DMS 273 (cell line): ENCODE measurements around the gene MUC5B.

ENCODE experiments used
- DNase-seq: peaks from one replicate; lab custom pipeline; 2025; ENCODE audit not compliant: unreplicated experiment; lab: John Stamatoyannopoulos, UW

The MUC5B gene

DNA sequence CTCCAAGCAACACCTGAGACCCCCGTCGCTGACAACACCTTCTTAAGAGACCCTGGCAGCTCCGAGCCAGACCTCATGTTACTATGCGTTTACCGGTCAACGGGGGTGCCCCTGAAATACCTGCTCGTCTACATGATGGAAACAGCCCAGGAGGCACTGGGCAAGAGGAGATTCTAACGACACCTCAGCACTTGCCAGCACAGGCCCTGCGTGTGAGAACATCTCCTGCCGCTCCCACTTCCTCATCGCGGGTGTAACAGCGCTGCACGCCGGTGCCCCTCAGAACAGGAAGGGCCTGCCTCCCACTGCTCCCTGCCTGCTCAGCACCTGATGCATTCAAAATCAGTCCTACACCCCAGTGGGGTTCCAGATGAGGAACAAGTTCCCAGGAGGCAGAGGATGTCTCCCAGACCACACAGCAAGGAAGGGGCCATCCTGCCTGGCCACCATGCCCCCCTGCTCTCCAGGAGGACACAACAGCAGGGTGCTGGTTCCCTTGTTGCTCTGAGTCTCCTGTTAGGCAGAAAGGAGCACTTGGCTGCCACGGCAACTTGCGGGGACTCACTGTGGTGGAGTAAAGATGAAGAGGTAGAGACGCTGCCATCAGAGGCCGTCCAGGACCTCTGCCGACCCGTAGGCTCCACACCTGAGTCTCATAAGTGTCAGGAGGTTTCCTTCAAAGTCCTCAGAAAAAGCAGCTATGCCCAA is 84.5 kb downstream of the MUC5B start:
- no peak for DNase-seq

DNA sequence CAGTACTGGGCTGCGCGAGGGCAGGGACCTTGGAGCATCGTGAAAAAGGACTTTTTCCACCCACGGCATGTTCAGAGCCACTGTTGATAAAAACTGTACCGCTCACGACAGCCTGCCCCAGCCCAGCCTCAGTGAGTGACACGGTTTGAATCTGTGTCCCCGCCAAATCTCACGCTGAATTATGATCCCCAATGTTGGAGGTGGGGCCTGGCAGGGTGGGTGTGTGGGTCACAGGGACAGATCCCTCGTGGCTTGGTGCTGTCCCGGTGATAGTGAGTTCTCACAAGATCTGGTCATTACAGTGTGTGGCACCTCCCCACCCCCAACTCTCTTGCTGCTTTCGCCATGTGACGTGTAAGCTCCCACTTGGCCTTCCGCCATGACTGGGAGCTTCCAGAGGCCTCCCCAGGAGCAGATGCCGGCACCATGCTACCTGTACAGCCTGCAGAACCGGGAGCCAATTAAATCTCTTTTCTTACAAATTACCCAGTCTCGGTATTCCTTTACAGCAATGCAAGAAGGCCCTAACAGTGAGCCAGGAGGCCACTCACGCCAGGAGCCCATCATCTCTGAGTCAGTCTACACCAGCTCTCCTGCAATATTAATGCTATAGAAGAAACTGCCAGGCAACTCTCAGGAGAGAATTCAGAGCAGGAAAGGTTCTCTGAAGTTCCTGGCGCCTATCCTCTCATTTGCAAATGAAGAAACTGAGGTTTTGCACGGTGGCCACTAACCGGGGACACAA is 85.3 kb downstream of the MUC5B start:
- peak; percentile 7 for DNase-seq

DNA sequence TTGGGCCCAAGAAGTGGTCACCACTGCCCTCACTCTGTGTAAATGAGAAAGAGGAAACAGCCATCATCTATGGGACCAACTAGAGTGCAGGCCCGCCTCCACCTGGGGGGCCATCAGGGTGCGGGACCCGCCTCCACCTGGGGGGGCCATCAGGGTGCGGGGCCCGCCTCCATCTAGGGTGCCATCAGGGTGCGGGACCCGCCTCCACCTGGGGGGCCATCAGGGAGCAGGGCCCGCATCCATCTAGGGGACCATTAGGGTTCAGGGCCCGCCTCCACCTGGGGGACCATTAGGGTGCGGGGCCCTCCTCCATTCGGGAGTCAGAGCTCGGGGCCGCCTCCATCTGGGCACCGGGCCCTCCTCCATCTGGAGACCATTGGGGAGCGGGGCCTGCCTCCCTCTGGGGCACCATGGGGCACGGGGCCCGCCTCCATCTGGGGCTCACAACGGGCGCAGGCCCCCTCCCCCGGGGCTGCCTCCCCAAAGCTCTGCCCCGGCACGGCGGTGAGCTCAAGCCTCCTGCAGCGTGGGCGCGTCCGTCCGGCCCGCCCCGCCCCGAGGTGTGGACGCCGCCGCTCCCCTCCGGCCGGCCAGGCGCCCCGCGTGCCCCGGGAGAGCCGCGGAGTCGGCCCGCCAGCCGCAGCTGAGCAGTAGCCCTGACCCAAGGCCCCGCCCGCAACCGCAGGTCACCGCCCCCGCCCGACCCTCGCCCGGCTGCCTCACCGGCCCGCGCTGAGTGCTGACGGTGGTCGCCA is 86.1 kb downstream of the MUC5B start:
- peak; percentile 51 for DNase-seq

DNA sequence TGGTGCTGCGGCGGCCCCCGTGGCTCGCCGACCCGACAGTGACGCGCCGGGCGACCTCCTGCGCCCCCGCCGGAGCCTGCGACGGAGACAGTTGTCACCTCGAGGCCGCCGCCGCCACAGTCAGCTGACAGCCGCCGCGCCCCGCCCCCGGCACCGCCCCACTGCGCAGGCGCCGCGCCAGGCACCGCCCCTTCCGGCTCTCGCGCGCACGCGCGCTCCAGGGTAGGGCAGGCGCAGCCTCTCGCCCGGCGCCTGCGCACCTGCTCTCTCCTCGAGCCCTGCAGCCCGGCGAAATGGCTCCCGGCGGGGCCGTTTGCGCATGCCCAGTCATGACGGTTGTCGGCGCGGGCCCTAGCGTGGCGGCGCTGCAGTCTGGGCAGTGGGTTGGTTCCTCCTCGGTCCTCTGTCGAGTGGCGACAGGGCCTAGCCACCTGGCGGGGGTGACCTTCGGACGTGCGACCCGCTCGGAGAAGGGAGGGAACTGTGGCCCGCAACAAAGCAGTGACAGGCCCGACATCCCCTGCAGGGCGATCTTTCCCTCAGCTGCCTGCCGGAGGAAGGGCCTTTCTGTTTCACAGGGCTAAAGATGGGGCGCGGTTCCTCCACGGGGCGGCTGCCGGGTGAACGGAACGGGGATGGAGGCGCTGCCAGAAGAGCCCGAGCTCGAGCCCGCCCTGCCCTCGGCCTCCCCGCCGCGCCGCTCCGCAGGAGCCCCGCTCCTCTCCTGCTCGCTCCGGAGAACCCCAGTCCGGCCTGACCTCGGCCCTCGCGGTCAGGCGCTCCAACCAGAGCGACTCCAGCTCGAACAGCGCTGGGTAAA is 86.8 kb downstream of the MUC5B start, which contains the start of gene TOLLIP:
Gene TOLLIP, minus strand, starts transcription at position 135 of the 820 bp plus-strand sequence. Its CDS starts 134 bp downstream, at position 1.
- DNase-seq = peak; percentile 93

DNA sequence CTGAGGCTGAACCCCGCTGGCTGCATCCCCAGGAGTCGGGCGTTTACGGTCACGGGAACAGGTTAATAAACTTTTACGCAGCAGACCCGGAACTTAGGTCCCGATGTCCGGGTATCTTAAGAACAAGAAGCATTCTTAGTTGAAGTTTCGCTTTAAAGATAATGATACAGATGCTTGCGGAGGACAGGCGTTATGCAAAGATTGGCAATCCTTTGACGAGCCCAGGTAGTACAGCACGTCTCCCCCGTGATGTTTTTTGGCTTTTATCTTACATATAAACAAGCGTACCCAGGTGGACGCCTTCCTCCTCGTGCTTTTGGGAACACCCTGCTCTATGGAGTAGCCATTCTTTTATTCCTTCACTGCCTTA is 87.4 kb downstream of the MUC5B start:
- DNase-seq = no peak

DNA sequence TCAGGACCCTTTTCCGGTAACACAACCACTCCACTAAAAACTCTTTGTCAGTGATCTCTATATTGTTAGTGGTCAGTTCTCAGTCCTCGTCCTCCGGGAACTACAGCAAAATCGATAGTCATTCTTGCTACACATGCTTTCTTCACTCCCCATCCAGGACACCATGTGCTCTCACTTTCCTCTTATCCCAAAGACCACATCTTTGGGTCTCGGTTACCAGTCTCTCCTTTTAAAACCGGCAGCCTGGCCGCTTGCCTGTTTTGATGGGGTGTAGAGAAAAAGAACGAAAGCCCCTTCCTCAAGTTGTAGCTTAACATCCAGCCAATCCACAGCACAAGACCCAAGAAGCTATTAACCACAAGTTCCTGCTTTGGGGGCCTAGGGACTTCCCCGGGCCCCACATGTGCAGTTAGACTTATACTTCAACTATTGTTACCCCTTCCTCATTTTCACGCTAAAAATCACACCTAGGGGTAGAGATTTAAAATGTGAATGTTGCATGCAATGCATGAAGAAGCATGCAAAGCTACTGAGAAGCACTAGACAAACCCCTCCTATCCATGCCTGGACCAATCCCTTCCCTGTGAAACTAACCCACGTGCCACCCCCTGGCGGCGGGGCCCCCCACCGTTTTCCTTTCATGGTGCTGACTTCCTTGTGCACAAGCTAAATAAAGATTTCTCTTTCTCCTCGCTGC is 88.1 kb downstream of the MUC5B start:
- DNase-seq = no peak
